HepG2 (cell line): ENCODE data around the gene PPP1R13B. TPM values are rescaled to one million over a fixed set of nuclear protein-coding genes. Genes with fewer than 3 reads are reported as not detected.
A peak's percentile ranks its signal among the peaks of the same experiment; 100 is the strongest.

Experiments
- ATAC-seq: fragments of 200-7000 bp; cut with Tn5 transposase; 3 replicates; pipeline ENCODE4 v1.9.1; 2020; ENCODE audit warnings: mild to moderate bottlenecking, moderate library complexity
- BruUV-seq: library from RNA; stranded (reverse); fragments of 400-500 nt; replicated peaks from 2 replicates; lab custom pipeline; 2021; lab: Mats Ljungman, UMichigan
- CTCF ChIA-PET: fragments of 300-600 bp; formaldehyde crosslinking; extraction: SDS; loops from one replicate; lab custom pipeline; 2021; ENCODE audit warnings: low total read pairs, inconsistent platforms, low intra/inter-chr PET ratio; lab: Yijun Ruan, JAX
- POLR2A ChIA-PET: fragments of 350-600 bp; sonication (Branson Sonifier 250); formaldehyde crosslinking; loops from one replicate; lab custom pipeline; 2020; ENCODE audit warnings: antibody characterized with exemption, inconsistent platforms; lab: Yijun Ruan, JAX
- DNase-seq: peaks from one replicate; pipeline ENCODE4 v3.0.0-alpha.2; 2015; ENCODE audit warnings: low spot score
- FAIRE-seq: peaks from 3 replicates; lab custom pipeline; 2011; peaks lifted over from hg19 to GRCh38; lab: Jason Lieb, UNC
- H2AFZ ChIP-seq: one replicate; pipeline ENCODE4 v1.6.1; 2011; ENCODE audit warnings: low read length, inconsistent platforms
- H3K27ac ChIP-seq: fragments of 300-600 bp; 3 replicates; pipeline ENCODE4 v1.8.0; 2011; ENCODE audit warnings: mixed run types, mild to moderate bottlenecking, mixed read lengths, low read length, inconsistent platforms; ENCODE audit not compliant: insufficient read depth; ENCODE audit errors: extremely low read length
- H3K27me3 ChIP-seq, 2 experiments: fragments of 200-600 bp in 1 of 2; 2 replicates in 1 of 2; 3 replicates in 1 of 2; pipeline versions ENCODE4 v1.6.0 to v1.8.0; 2011; ENCODE audit warnings: low read length in 2 of 2, mild to moderate bottlenecking in 2 of 2, moderate library complexity in 2 of 2, inconsistent platforms in 1 of 2; ENCODE audit not compliant: insufficient read depth in 2 of 2, control insufficient read depth in 1 of 2
- H3K36me3 ChIP-seq, 2 experiments: fragments of 200-600 bp in 1 of 2; replicated peaks in 1 of 2; 2 replicates in 1 of 2; 3 replicates in 1 of 2; pipeline versions ENCODE4 v1.5.1 to v1.8.0; 2011; ENCODE audit warnings: low read length in 2 of 2, inconsistent platforms in 1 of 2; ENCODE audit not compliant: insufficient read depth in 2 of 2, control insufficient read depth in 1 of 2
- H3K4me1 ChIP-seq: 2 replicates; pipeline ENCODE4 v1.5.1; 2012; ENCODE audit warnings: low read length, inconsistent platforms; ENCODE audit not compliant: insufficient read depth
- H3K4me2 ChIP-seq: 2 replicates; pipeline ENCODE4 v1.6.0; 2011; ENCODE audit warnings: low read depth, low read length, inconsistent platforms
- H3K4me3 ChIP-seq, 3 experiments: fragments of 200-600 bp in 1 of 3; sonication (generic), shearing (Covaris generic) in 1 of 3; replicated peaks in 1 of 3; 2 replicates each; pipeline ENCODE4 v1.5.1; 2011 to 2016; ENCODE audit warnings: low read length in 3 of 3, inconsistent platforms in 2 of 3, low read depth in 2 of 3, mild to moderate bottlenecking in 2 of 3, control low read depth in 1 of 3, mixed read lengths in 1 of 3; ENCODE audit not compliant: insufficient read depth in 1 of 3
- H3K79me2 ChIP-seq: one replicate; pipeline ENCODE4 v1.6.1; 2011; ENCODE audit warnings: low read length, inconsistent platforms; ENCODE audit not compliant: insufficient read depth
- H3K9ac ChIP-seq: 2 replicates; pipeline ENCODE4 v1.6.0; 2011; ENCODE audit warnings: mild to moderate bottlenecking, low read depth, low read length, inconsistent platforms; ENCODE audit not compliant: insufficient read depth
- H3K9me3 ChIP-seq: 2 replicates; pipeline ENCODE4 v1.5.1; 2012; ENCODE audit warnings: mild to moderate bottlenecking, low read length
- H4K20me1 ChIP-seq: 2 replicates; pipeline ENCODE4 v1.6.0; 2011; ENCODE audit warnings: inconsistent platforms, mild to moderate bottlenecking, low read length, moderate library complexity; ENCODE audit not compliant: insufficient read depth
- AGO2 ChIP-seq: fragments of 200-400 bp; formaldehyde crosslinking; optimal IDR thresholded peaks from 2 replicates; pipeline ENCODE3; 2017; ENCODE audit warnings: mild to moderate bottlenecking, low read depth, low read length, moderate library complexity
- EHMT2 ChIP-seq: fragments of 200-600 bp; sonication (generic); IDR thresholded peaks from 2 replicates; pipeline ENCODE4 v1.7.0; 2017; ENCODE audit warnings: antibody characterized with exemption, low read depth, low read length, borderline replicate concordance
- SAP130 ChIP-seq: IDR thresholded peaks from 2 replicates; pipeline ENCODE4 v1.6.1; 2016; ENCODE audit warnings: low read depth
- ZBTB33 ChIP-seq: sonication (generic); formaldehyde crosslinking; IDR thresholded peaks from 2 replicates; pipeline ENCODE4 v1.4.0; 2020; ENCODE audit warnings: missing genetic modification reagents
- ZNF572 ChIP-seq: sonication (generic); formaldehyde crosslinking; IDR thresholded peaks from 2 replicates; pipeline ENCODE4 v1.5.1; 2020; ENCODE audit warnings: mild to moderate bottlenecking, missing genetic modification reagents
- ZNF616 ChIP-seq: sonication (generic); formaldehyde crosslinking; IDR thresholded peaks from 2 replicates; pipeline ENCODE4 v1.5.0; 2020; ENCODE audit warnings: low read depth, mild to moderate bottlenecking, missing genetic modification reagents
- WGBS: methylation state at CpG from one replicate; pipeline ENCODE4 v1.1.6; 2017; ENCODE audit warnings: low lambda C conversion rate; 5-methylcytosine and 5-hydroxymethylcytosine counted together
- in situ Hi-C: cut with HindIII; loops from 2 replicates; pipeline ENCODE4 v1.10.0; 2017; ENCODE audit warnings: low pct_unique_long_range_greater_than_20kb; ENCODE audit not compliant: extremely low pct_ligation_motif_present
- intact Hi-C: fragments of 100-400 bp; cut with micrococcal nuclease; formaldehyde crosslinking; loops from one replicate; pipeline ENCODE4 v1.10.0; 2022; ENCODE audit not compliant: unreplicated experiment
- polyA plus RNA-seq, 8 experiments: library from polyadenylated mRNA; depleted of rRNA in 3 of 8; stranded (reverse) in 7 of 8; unstranded in 1 of 8; fragments of >200 nt; fragmentation: Illumina TruSeq in 4 of 8; extraction: Trizol in 4 of 8; gene quantifications; 2 replicates each; pipeline versions ENCODE4 v1.2.1 to v1.2.3, GENCODE V29; 2011 to 2016; ENCODE audit warnings: low read depth in 4 of 8, missing spikeins in 1 of 8, mixed read lengths in 1 of 8; ENCODE audit not compliant: insufficient read depth in 1 of 8
- total RNA-seq, 5 experiments: library from RNA; depleted of rRNA; stranded (reverse); fragments of >200 nt; fragmentation: Illumina TruSeq; extraction: Trizol; gene quantifications; 2 replicates each; pipeline ENCODE4 v1.2.3, GENCODE V29; 2016; ENCODE audit warnings: low read depth in 1 of 5
- TF ChIP-seq, protein P1 (sequence below): sonication (generic); formaldehyde crosslinking; IDR thresholded peaks from 2 replicates; pipeline ENCODE4 v1.5.0; 2020; ENCODE audit warnings: mild to moderate bottlenecking, missing genetic modification reagents, moderate library complexity
- TF ChIP-seq, protein P2 (sequence below): sonication (generic); formaldehyde crosslinking; IDR thresholded peaks from 2 replicates; pipeline ENCODE4 v1.5.1; 2020; ENCODE audit warnings: mild to moderate bottlenecking, missing genetic modification reagents, moderate library complexity

Gene PPP1R13B
- total and polyA plus RNA-seq, 2 of the 13 experiments (the other 11 are each of a cell fraction or from before 2014, with no cell fraction given), result 4.6 to 9.4 TPM

GRCh38 chr14:103695296-103696069 lies 151.9 kb downstream of the PPP1R13B start:
- WGBS, result 96% methylated on average over 14 of the region's 14 CpGs
- Histone ChIP-seq H3K4me1 (peaks cover 8% of the 10 kb centered on the region), H3K4me2 (no peak overlapping the region), H3K27me3 (no peaks in the 10 kb centered on the region), H3K9ac (no peak overlapping the region), H3K27ac (no peak overlapping the region), H3K9me3 (no peaks in the 10 kb centered on the region), H3K36me3 (peaks cover 19 to 50% of the 10 kb centered on the region in 2 experiments), H4K20me1 (no peaks in the 10 kb centered on the region), H2AFZ (no peak overlapping the region), H3K79me2 (no peaks in the 10 kb centered on the region)
- intact Hi-C loops (no loop called here), in situ Hi-C loops (no loop called here)
- FAIRE-seq (no peak), ATAC-seq (no peak), DNase-seq (no peak)
- POLR2A ChIA-PET, result no interaction called here
- CTCF ChIA-PET, result no interaction called here
- TF ChIP-seq AGO2 (peak; percentile 30), SAP130 (CRISPR knock-in tag) (no peak)
- TF ChIP-seq, all 625 proteins: peak for 1
- H3K4me3 ChIP-seq, result no peak overlapping the region
- BruUV-seq, result no TSS peak

DNA sequence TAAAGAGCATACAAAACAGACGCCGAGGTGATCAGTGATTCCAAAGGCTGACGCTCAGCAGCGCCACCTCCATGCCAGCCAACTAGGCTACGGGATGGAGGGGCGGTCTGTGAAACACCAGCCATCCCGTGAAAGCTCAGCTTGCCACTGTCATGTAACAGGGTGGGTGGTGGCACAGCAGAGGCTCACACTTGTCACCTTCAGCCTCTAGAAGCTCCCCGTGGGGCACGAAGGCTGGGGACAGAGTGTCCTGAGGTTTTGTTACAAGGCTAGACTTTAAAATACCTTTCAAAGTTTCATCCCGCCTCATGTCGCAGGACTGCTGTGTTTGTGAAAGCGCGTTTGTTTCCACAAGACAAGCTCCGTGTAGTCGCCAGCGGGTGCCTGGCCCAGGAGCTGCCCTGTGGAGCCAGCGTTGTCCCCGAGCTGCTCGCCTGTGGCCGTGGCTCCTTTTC lies 152.8 kb downstream of the PPP1R13B start:
- FAIRE-seq (no peak), DNase-seq (no peak), ATAC-seq (no peak)
- intact Hi-C loops, result no loop called here
- Histone ChIP-seq H3K79me2 (no peaks in the 10 kb centered on the region), H3K9ac (no peak overlapping the region), H3K27ac (no peak overlapping the region), H3K4me1 (no peaks in the 10 kb centered on the region), H3K4me3 (no peak overlapping the region), H2AFZ (no peak overlapping the region), H3K9me3 (no peaks in the 10 kb centered on the region), H4K20me1 (no peaks in the 10 kb centered on the region), H3K27me3 (no peaks in the 10 kb centered on the region), H3K36me3 (peaks cover 19 to 54% of the 10 kb centered on the region in 2 experiments), H3K4me2 (no peak overlapping the region)
- ChIA-PET CTCF (no interaction called here), POLR2A (no interaction called here)
- in situ Hi-C loops, result no loop called here
- TF ChIP-seq, protein P1, sequence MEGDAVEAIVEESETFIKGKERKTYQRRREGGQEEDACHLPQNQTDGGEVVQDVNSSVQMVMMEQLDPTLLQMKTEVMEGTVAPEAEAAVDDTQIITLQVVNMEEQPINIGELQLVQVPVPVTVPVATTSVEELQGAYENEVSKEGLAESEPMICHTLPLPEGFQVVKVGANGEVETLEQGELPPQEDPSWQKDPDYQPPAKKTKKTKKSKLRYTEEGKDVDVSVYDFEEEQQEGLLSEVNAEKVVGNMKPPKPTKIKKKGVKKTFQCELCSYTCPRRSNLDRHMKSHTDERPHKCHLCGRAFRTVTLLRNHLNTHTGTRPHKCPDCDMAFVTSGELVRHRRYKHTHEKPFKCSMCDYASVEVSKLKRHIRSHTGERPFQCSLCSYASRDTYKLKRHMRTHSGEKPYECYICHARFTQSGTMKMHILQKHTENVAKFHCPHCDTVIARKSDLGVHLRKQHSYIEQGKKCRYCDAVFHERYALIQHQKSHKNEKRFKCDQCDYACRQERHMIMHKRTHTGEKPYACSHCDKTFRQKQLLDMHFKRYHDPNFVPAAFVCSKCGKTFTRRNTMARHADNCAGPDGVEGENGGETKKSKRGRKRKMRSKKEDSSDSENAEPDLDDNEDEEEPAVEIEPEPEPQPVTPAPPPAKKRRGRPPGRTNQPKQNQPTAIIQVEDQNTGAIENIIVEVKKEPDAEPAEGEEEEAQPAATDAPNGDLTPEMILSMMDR (CRISPR knock-in tag), result 0 out of 2 replicates have a peak, but pooled peaks have one; percentile 8
- 0 out of 2 replicates have a peak, but pooled peaks have one; percentile 60 for TF ChIP-seq ZBTB33 (CRISPR knock-in tag)
- TF ChIP-seq, protein P2, sequence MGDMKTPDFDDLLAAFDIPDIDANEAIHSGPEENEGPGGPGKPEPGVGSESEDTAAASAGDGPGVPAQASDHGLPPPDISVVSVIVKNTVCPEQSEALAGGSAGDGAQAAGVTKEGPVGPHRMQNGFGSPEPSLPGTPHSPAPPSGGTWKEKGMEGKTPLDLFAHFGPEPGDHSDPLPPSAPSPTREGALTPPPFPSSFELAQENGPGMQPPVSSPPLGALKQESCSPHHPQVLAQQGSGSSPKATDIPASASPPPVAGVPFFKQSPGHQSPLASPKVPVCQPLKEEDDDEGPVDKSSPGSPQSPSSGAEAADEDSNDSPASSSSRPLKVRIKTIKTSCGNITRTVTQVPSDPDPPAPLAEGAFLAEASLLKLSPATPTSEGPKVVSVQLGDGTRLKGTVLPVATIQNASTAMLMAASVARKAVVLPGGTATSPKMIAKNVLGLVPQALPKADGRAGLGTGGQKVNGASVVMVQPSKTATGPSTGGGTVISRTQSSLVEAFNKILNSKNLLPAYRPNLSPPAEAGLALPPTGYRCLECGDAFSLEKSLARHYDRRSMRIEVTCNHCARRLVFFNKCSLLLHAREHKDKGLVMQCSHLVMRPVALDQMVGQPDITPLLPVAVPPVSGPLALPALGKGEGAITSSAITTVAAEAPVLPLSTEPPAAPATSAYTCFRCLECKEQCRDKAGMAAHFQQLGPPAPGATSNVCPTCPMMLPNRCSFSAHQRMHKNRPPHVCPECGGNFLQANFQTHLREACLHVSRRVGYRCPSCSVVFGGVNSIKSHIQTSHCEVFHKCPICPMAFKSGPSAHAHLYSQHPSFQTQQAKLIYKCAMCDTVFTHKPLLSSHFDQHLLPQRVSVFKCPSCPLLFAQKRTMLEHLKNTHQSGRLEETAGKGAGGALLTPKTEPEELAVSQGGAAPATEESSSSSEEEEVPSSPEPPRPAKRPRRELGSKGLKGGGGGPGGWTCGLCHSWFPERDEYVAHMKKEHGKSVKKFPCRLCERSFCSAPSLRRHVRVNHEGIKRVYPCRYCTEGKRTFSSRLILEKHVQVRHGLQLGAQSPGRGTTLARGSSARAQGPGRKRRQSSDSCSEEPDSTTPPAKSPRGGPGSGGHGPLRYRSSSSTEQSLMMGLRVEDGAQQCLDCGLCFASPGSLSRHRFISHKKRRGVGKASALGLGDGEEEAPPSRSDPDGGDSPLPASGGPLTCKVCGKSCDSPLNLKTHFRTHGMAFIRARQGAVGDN, result no peak
- TF ChIP-seq ZNF572 (CRISPR knock-in tag), result no peak
- no peak for TF ChIP-seq ZNF616 (CRISPR knock-in tag)
- peak; percentile 29 for TF ChIP-seq AGO2
- no peak for TF ChIP-seq EHMT2
- BruUV-seq, result no TSS peak
- 96% methylated on average over 19 of the region's 20 CpGs for WGBS
